ENCODE results near the gene TEAD4.

The TEAD4 gene

DNA sequence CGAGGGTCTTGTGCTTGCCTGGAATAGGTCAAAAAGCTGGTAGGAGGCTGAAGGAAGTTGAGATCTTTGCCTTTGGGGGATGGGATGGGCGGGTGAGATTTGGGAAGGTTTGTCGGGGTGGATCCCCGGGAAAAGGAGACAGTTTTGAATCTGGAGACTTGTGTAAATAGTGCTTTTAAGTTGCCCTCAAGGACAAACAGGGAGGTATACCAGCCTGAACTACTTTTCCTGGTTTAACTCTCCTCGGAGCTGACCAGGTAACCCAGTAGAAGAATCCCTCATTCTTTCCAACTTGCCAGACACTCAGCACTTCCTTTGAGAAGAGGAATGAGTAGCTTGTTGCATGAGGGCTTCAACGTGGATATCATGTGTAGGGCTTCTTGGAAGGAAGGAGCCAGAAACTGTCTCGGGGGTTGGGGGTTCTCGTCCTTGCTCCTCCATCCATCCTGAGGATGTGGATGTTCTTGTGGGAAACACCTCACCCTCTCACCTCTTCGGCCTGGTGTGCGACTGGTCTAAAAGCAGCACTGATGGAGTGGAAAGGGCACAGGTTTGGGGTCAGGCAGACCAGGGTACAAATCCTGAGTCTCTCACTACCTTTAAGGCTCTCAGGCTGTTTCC is 1.9 kb downstream of the TEAD4 start:
- no peak for DNase-seq (ENCODE audit: low spot score)

DNA sequence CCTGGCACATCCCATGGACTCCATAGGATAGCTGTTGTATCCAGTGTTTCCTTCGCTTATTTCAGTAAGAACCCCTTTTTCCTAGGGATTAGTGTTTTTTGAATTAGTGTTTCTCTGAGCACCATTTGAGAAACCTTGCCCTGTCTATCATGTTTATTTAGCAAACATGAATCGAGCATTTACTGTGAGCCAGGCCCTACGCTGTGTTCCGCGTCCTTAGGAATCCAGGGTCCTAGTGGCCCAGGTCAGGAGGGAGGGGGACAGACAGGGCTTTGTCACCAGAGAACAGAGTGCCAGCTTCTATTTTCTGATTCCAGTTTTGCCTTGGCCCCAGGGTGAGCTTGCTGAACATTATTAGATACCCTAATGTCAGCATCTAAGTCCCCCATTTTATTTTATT is 2.5 kb downstream of the TEAD4 start:
- no peak for DNase-seq (ENCODE audit: low spot score)

DNA sequence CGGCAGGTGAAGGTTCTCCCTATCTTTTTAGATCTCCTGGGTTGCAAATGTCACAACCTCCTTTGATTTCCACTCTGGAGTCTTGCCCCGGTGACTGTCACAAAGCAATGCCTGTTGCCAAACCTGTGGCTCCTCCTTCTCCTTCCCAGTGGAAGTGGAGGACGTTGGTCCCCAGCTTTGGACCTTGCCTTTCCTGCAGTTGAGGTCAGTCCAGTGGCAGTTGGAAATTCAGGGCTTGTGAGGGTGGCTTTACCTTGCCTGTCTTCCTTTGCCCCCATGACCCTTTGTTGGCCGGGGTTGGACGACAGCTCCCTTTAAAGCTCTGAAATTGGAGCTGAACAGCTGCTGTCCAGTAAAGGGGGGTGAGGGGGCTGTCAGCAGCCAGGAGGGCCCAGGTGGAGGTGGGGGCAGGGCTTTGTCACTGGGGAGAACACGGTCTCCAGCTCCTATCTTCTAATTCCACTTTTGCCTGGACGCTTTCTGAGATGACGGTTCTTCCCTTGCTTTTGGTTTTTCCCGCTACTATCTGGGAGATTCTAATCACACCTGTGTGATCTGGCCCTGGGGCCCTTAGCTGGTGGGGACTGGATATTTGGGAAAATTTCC is 4.1 kb downstream of the TEAD4 start:
- no peak for DNase-seq (ENCODE audit: low spot score)

DNA sequence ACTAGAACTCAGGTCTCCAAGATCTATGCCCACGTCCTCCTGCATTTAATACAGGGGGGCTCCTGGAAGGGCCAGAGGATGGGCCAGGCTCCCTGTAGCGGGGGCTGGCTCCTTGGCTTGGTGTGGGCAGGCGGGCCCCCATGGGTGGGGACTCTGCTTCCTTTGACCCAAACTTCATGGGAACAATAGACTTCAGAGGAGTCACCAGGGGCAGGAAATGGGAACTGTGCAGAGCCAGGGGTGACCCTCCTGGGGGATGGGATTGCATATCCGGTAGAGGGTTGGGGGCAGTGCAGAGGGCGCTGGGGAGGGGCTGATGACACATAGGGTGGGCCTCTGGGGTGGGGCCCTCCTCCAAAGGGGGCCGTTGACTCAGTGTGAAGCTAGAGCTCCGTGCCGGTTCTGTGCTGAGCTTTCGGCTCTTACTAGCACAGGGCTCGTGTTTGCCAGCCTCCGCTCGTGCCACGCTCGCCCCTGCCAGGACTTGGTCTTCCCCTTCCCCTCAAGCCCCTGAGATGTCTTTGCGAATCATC is 4.6 kb downstream of the TEAD4 start:
- no peak for DNase-seq (ENCODE audit: low spot score)

DNA sequence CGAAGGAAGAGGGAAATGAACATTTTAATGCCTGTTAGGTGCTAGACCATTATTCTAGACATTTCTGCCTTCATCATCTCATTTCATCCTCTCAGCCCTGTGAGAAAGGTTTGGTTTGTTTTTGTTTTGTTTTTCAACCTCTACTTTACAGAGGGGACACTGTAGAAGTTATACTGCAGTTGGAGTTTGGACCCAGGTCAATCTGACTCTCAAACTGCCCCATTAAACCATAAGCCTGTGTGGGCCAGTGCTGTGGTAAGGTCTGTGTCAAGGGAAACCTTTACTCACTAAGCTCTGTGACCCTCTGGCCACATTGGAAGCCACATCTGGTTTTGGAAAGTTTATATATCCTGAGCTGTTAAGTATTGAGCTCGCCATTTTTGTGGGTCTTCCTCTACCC is 8.5 kb downstream of the TEAD4 start:
- no peak for DNase-seq (ENCODE audit: low spot score)

DNA sequence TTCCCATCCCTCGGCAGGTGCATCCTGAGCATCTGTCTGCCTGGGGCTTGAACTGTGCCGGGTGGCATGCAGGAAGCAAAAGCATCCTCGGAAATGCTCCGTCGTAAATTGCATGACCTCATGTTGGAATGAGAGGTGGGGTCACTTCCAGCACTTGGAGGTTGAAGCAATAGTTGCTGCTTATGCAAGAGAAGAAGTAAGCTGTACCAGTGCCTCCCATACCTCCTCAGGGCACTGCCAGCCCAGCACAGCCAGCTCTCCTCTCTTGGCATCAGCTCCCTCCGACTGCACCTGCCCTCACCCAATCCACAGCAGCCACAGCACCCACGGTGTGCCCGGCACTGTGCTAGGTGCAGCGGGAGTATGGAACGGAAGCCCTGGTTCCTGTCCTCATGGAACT is 11.5 kb downstream of the TEAD4 start:
- DNase-seq (ENCODE audit: low spot score) = no peak

DNA sequence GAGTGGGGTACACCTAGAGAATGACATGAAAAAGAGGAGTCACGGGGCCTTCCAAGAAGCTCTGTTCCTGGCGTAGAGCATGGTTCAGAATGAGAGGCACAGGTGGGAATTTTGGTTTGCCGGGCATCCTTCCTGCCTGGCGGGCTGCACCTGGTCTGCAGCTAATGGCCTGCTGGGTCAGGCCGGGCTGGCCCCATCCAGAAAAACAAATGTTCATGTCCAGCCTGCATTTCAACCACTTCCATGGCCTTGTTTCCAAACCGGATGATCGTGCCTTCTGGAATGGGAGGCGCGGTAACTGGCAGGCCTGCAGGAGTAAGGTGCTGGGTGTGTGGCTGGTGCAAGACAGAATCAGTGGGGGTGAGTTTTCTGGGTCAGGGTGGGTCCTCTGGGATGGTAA is 14.4 kb downstream of the TEAD4 start:
- DNase-seq (ENCODE audit: low spot score) = no peak

DNA sequence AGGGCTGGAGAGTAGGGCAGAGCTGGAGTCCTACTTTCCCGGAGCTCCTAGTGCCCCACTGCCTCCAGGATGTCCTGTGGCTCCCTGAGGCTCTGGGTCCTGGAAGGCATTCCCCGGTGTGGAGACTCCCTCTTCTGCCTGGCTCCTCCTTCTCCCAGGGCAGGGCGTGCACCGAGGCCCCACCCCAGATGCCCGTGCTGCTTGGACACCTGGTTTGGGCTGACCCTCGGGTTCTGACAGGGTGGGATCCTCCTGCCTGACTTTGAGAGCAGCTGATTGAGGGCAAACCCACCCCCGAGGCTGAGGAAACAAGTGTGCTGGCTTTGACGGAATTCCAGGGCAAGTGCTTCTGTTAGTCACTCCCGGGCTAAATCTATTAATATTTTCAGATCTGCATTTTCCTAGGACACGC is 15.4 kb downstream of the TEAD4 start:
- no peak for DNase-seq (ENCODE audit: low spot score)

DNA sequence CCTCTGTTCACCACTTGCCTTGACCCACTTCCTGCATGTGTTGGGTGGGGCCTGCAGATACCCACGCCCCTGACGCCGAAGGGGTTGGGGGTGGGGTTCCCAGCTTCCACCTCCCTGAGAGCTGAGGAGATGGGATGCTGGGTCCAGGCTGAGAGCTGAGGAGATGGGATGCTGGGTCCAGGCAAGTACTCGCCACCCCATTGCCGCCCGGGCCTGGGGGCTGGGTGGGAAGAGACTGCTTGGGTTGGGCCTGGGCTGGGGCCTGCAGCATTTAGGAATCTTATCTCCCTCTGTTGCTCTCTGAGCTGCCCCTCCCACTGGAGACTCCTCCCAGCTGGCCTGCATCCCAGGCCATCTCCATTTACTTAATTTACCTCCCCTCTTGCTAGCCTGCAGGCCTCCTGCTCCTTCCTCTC is 17.4 kb downstream of the TEAD4 start:
- no peak for DNase-seq (ENCODE audit: low spot score)

DNA sequence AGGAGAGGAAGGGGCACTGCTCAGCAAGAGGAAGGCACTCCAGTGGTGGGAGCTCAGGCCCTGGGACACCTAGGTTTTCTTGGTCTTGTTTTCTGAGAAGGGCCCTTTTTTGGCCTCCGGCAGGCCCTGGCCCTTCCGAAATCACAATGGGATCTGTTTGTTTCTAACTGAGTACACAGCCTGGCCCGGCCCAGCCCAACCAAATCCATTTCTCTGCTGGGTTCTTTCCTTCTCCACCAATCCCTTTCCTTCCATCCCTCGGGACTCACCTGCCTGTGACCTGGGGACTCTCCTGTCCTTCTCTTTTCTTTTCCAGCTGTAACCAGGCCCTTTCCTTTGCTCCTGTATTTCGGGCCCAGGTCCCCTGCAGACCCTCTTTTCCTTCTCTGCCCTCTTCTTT is 18.6 kb downstream of the TEAD4 start:
- no peak for DNase-seq (ENCODE audit: low spot score)

DNA sequence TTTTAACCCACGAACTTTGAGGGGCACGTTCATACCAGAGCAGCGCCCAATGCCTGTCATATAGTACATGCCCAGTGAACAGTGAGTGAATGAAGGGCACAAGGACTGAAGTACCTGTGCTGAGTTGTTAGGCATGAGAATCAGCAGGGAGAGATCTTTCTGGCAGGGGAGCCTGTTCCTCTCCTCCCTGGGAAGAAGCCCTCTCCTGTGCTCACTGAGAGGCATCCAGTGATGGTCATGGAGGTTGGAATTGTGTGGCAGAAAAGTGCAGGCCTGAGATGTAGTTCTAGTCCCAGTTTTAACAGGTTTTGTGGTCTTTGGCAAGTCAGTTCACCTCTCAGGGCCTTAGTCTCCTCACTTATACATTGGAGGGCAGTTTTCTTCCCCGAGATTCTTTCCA is 20.6 kb downstream of the TEAD4 start:
- DNase-seq (ENCODE audit: low spot score) = no peak

DNA sequence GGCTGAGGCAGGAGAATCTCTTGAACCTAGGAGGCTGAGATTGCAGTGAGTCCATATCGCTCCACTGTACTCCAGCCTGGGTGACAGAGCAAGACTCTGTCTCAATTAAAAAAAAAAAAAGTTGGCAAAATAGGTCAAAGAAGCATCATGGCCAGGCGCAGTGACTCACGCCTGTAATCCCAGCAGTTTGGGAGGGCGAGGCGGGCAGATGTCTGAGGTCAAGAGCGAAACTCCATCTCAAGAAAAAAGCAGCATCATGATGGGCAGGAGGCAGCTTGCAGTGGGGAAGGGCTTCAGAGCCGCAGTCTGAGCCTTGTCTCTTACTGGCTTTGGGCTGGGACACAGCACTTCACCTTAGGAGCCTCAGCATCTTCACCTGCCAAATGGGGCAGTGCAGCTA is 21.4 kb downstream of the TEAD4 start:
- DNase-seq (ENCODE audit: low spot score) = no peak

DNA sequence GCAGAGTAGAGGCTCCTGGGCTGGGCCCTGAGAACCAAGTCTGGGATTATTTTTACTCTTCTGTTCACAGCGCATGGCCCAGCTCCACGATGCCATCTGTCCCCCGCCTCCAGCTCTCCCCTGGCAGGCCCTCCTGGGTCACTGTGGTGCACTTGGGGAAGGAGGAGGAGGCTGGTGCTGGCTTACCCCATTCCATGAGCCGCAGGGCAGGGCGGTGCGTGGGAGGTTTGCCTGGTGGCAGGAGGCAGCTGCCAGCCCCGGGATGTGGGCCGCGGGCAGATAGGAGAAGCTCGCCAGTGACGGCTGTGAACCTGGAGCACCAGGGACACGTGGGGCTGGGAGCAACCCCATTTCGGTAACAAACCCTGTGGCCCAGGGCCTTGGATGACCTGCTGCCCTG is 23.2 kb downstream of the TEAD4 start:
- no peak for DNase-seq (ENCODE audit: low spot score)

DNA sequence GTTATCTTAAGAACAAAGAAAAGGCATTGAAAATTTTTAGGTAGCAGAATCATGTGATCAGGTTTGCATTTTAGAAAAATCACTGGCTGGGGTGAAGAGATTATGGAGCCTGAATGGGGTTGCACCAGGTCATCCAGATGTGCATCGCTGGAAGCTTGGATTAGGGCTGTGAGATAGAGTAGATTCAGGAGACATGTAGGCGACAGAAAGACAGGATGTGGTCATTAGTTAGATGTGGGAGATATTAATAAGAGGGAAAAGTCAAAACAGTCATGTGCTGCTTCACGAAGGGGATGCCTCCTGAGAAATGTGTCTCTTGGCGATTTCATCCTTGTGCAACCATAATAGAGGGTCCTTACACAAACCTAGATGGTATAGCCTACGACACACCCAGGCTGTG is 25.1 kb downstream of the TEAD4 start:
- DNase-seq (ENCODE audit: low spot score) = no peak

DNA sequence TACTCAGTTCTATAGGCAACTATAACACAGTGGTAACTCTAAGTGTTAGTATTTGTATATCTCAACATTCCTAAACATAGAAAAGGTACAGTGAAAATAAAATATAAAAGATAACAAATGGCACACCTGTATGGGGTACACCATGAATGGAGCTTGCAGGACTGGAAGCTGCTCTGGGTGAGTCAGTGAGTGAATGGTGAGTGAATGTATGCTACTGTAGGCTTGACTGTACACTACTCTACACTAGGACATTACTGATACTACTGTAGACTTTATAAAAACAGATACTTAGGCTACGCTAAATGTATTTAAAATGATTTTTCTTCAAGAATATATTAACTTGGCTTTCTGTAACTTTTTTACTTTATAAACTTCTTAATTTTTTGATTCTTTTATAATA is 25.5 kb downstream of the TEAD4 start:
- no peak for DNase-seq (ENCODE audit: low spot score)

DNA sequence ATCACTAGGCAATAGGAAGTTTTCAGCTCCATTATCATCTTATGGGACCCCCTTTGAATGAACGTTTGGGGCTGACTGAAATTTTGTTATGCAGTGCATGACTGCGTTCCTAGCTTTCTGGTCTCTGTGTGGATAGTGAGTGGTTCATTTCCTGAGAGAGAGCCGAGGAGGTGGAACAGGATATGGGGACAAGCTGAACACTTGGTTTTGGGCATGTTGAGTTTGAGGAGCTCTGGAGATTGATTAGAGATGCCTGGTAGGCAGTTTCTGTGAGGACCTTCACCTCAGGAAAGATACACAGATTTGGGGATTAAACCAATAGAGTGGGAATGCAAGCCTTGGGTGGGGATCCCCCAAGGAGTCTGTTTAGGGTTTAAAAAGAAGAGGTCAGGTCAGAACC is 27.7 kb downstream of the TEAD4 start:
- no peak for DNase-seq (ENCODE audit: low spot score)

DNA sequence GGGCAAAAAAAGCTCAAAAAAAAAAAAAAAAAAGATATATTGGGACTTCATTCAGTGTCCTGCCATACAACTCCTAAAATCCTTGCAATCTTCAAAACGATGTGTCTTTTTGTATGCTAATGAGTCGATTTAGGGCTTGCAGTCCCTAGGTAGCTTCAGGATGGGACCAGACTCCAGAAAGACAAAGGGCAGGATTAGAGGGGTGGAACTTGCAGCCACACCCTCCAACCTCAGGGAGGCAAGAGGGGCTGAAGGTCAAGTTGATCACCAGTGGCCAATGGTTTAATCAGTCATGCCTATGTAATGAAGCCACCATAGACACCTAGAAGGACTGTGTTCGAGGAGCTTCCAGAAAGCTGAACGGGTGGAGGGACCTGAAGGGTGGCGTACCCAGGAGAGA is 29.3 kb downstream of the TEAD4 start:
- no peak for DNase-seq (ENCODE audit: low spot score)

DNA sequence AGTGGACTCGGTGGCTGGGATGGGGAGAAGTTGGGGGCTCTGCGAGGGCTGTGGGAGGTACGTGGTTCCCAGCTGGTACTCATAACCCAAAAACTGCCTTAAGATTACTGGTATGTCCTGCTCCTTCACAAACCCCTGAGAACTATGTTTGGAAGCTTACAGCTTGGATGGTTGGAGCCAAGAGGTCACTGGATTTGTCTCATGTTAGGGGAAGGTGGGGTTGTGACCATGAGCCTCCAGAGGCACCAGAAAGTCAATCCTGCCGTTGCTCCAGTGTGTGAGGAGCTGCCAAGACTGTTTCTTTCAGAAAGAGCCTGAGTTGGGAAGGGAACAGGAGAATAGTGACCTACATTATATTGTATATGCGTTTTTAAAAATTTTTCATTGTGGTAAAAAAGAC is 33.5 kb downstream of the TEAD4 start:
- DNase-seq (ENCODE audit: low spot score) = no peak

DNA sequence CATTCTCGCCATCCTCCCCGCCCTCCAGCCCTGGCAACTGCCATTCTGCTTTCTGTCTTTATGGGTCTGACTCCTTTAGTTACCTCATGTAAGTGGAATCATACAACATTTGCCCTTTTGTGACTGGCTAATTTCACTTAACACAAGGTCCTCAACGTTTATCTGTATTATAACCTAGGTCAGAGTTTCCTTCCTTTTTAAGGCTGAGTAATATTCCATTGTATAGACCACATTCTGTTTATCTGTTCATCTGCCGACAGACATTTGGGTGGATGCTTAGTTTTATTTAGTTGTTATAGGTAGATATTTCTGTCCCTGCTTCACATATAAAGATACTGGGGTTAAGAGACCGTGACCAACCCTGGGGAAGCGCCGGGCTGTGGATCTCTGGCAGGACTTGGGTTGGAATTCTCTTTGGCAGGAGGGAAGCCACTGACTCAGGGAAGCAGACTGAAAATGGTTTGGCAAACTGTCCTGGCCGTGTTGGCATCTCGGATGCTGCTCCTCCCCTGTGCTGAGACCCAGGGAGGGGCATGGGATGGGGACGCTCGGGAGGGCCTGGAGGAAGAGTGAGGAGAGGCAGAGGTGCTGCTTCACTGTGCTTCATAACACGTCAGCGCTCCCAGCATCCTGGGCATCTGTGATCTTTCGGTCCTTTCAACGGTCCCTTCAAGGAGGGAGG is 38.9 kb downstream of the TEAD4 start:
- DNase-seq (ENCODE audit: low spot score) = no peak

DNA sequence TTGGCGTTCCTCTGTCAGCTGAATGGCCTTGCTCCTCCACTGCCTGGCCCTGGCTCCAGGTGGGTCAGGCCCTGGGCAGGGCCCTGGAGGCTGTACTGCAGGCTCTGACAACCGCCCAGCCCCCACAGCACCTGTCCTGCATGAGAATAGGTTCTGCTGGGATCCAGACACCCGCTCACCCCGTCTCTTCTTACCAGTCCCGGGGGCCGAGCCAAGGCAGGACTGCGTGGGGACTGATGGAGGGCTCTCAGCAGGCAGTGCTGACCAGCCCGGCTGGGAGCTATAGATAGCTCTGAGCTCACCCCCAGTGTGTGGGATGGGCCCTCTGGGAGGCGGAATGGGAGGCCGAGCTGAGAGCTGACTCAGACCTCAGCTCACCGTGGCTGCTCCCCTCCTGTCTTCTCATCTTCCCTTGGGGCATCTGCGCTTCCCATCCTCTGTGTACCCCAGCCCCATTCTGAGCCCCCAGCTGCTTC is 39.6 kb downstream of the TEAD4 start:
- DNase-seq (ENCODE audit: low spot score) = no peak

DNA sequence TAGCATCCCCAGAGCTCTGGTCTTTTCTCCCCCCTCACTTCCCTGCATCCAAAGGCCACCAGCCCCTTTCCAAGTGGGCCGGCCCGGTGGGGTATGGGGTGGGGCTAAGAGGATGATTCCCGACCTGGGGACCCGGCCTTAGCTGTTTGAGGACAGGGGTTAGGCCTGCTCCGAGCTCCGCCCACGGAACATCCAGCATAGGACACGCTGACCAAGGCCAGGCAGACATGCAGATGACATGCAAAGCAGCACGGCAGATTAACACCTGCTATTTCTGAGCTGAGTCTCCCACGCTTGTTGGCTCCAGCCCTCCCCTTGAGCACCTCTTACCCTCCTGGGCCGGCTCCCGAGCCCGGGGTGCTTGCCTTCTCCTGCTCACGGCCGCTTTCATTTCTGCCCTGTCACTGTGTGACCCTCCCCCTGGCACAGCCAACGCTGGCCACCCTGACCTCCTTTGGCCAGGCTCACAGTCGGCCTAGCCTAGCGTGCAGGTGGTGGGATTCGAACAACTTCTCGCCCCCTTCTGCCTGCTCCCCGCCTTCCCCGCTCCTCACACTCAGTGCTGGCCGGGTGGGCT is 40.2 kb downstream of the TEAD4 start:
- no peak for DNase-seq (ENCODE audit: low spot score)

DNA sequence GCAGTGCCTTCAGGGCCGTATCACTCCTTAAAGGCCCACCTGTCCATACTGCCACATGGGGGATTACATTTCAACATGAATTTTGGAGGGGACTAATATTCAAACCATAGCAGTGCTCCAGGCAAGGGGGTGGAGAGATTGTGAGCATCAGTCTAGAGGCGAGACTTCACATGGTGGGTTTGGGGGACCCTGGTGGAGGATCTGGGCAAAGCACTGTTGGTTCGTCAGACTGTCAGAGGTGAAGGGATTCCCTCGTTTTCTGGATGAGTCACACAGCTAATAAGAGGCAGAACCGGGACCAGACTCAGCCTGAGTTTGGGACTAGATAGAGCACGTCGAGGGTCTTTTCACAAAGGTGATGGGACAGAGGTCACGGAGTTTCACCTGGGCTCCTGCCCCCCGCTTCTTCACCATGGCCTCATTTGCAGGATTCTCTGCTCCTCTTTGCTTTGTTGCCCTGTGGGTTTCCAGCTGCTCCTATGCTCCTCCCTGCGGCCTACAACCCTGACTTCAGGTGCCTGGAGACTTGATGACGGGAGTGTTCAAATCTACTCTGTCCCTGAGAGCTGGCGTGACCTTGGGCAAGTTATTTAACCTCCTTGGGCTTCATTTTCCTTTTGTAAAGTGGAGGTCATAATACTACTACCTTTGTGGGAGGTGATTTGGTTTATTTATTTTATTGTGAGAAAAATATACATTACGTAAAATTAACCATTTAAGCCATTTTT is 41.5 kb downstream of the TEAD4 start:
- no peak for DNase-seq (ENCODE audit: low spot score)

Data from globus pallidus (tissue), 1 donor.